ENCODE results near the gene EVPL. TPM values are rescaled to one million over a fixed set of nuclear protein-coding genes. Genes with fewer than 3 reads are reported as not detected.

Gene EVPL
- total RNA-seq, 3 donors from 2014 or later (not counting 1 experiment from before 2014, with no cell fraction given) = 0.94 to 1.2 TPM; not detected in 1

DNA sequence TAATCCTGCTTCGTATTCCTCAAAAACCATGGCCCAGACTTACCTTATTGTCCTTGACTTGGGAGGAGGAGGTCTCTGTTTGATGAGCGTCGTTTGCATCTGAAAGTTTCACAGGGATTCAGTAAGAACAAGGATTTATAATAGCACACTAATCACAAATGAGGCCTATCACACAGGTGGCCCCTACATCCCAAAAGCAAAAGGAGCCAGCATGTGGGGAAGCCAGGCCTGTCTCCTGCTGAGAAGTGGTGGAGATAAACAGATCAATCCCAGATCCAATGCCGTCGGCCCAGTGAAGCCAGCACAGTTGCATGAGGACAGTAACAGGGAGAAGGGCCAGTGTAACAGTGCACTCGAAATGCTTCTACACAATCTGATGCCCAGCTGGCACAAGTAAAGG lies 13.3 kb upstream of the EVPL start:
- intact Hi-C loops (cut with micrococcal nuclease) = no loop called here
- H3K4me1 Mint-ChIP-seq = no peaks in the 10 kb centered on the region
- no peaks in the 10 kb centered on the region for H3K27me3 Mint-ChIP-seq (ENCODE audit: low read depth in 2 of 2)
- no peak overlapping the region for H3K27ac Mint-ChIP-seq
- 94% methylated on average over 3 of the region's 6 CpGs for WGBS (ENCODE audit: insufficient coverage)
- TF ChIP-seq, protein P1, sequence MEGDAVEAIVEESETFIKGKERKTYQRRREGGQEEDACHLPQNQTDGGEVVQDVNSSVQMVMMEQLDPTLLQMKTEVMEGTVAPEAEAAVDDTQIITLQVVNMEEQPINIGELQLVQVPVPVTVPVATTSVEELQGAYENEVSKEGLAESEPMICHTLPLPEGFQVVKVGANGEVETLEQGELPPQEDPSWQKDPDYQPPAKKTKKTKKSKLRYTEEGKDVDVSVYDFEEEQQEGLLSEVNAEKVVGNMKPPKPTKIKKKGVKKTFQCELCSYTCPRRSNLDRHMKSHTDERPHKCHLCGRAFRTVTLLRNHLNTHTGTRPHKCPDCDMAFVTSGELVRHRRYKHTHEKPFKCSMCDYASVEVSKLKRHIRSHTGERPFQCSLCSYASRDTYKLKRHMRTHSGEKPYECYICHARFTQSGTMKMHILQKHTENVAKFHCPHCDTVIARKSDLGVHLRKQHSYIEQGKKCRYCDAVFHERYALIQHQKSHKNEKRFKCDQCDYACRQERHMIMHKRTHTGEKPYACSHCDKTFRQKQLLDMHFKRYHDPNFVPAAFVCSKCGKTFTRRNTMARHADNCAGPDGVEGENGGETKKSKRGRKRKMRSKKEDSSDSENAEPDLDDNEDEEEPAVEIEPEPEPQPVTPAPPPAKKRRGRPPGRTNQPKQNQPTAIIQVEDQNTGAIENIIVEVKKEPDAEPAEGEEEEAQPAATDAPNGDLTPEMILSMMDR (IDR thresholded peaks at IDR 0.05) = no peak
- no peak overlapping the region for H3K4me3 ChIP-seq (ENCODE audit: low read length)
- H3K9me3 ChIP-seq (ENCODE audit: control insufficient read depth, insufficient read depth, low read length) = no peaks in the 10 kb centered on the region
- ATAC-seq (no peak), DNase-seq (no peak)
- H3K36me3 Mint-ChIP-seq = peaks cover 31% of the 10 kb centered on the region
- H3K27ac ChIP-seq (ENCODE audit: low read length) = no peak overlapping the region
- peaks cover 70% of the 10 kb centered on the region for H3K36me3 ChIP-seq (ENCODE audit: control insufficient read depth, insufficient read depth, low read length)
- no peaks in the 10 kb centered on the region for H3K27me3 ChIP-seq (ENCODE audit: control insufficient read depth, insufficient read depth, low read length)
- no peak overlapping the region for H3K4me3 Mint-ChIP-seq
- no peaks in the 10 kb centered on the region for H3K4me1 ChIP-seq (ENCODE audit: control insufficient read depth, insufficient read depth, low read length)
- H3K9me3 Mint-ChIP-seq = no peaks in the 10 kb centered on the region

DNA sequence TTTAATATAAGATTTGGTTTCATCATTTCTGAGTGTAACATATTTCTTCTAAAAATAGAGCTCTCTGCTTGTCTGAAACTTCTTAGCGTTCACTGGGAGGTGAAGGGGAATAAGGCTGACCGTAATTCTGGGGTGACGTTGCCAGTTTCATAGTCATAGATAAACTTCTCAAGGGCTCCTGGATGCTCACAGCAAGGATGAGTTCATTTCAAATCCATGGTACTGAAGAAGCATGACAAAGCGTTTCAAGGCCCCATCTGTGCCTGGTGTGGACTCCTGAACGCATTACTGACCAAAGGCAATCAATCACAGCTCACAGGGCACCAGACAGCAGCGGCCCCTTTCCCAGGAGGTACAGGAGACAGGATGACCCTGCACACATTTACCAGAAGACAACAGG lies 12.0 kb upstream of the EVPL start:
- intact Hi-C loops (cut with micrococcal nuclease) = no loop called here
- ATAC-seq = no peak
- H3K27ac ChIP-seq (ENCODE audit: low read length) = no peak overlapping the region
- Mint-ChIP-seq H3K9me3 (no peaks in the 10 kb centered on the region), H3K4me3 (no peak overlapping the region), H3K4me1 (no peaks in the 10 kb centered on the region), H3K36me3 (peaks cover 28% of the 10 kb centered on the region), H3K27ac (no peak overlapping the region), H3K27me3 (ENCODE audit: low read depth in 2 of 2) (no peaks in the 10 kb centered on the region)
- H3K4me3 ChIP-seq (ENCODE audit: low read length) = no peak overlapping the region
- H3K36me3 ChIP-seq (ENCODE audit: control insufficient read depth, insufficient read depth, low read length) = peaks cover 58% of the 10 kb centered on the region
- no peaks in the 10 kb centered on the region for H3K4me1 ChIP-seq (ENCODE audit: control insufficient read depth, insufficient read depth, low read length)
- TF ChIP-seq, protein P1 (IDR thresholded peaks at IDR 0.05) = no peak
- no peaks in the 10 kb centered on the region for H3K9me3 ChIP-seq (ENCODE audit: control insufficient read depth, insufficient read depth, low read length)
- no peaks in the 10 kb centered on the region for H3K27me3 ChIP-seq (ENCODE audit: control insufficient read depth, insufficient read depth, low read length)
- 90% methylated on average over 6 of the region's 6 CpGs for WGBS (ENCODE audit: insufficient coverage)
- no peak for DNase-seq

DNA sequence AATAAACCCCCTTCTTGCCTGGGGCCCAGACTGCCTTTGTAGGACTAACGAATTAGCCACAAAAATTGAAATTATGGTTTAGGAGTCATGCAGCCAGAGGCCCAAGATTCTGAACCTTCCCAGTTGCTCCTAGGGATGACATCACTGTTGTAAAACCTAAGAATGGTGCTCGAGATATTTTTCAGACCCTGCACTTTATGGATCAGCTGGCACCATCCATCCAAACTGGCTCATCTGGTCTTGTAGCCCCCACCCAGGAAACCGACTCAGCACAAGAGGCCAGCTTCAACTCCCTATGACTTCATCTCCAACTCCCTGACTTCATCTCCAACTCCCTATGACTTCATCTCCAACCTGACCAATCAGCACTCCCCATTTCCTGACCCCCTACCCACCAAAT lies 10.9 kb upstream of the EVPL start:
- ATAC-seq (no peak), DNase-seq (no peak)
- Mint-ChIP-seq H3K9me3 (no peaks in the 10 kb centered on the region), H3K27ac (peak overlapping the region; percentile 34 to 41), H3K27me3 (ENCODE audit: low read depth in 2 of 2) (no peaks in the 10 kb centered on the region), H3K36me3 (peaks cover 21% of the 10 kb centered on the region), H3K4me1 (no peaks in the 10 kb centered on the region), H3K4me3 (no peak overlapping the region)
- no peak overlapping the region for H3K27ac ChIP-seq (ENCODE audit: low read length)
- intact Hi-C loops (cut with micrococcal nuclease) = no loop called here
- no peaks in the 10 kb centered on the region for H3K27me3 ChIP-seq (ENCODE audit: control insufficient read depth, insufficient read depth, low read length)
- H3K4me1 ChIP-seq (ENCODE audit: control insufficient read depth, insufficient read depth, low read length) = no peaks in the 10 kb centered on the region
- WGBS (ENCODE audit: insufficient coverage) = 94% methylated on average over 3 of the region's 3 CpGs
- TF ChIP-seq, protein P1 (IDR thresholded peaks at IDR 0.05) = no peak
- H3K4me3 ChIP-seq (ENCODE audit: low read length) = no peak overlapping the region
- peaks cover 48% of the 10 kb centered on the region for H3K36me3 ChIP-seq (ENCODE audit: control insufficient read depth, insufficient read depth, low read length)
- no peaks in the 10 kb centered on the region for H3K9me3 ChIP-seq (ENCODE audit: control insufficient read depth, insufficient read depth, low read length)

DNA sequence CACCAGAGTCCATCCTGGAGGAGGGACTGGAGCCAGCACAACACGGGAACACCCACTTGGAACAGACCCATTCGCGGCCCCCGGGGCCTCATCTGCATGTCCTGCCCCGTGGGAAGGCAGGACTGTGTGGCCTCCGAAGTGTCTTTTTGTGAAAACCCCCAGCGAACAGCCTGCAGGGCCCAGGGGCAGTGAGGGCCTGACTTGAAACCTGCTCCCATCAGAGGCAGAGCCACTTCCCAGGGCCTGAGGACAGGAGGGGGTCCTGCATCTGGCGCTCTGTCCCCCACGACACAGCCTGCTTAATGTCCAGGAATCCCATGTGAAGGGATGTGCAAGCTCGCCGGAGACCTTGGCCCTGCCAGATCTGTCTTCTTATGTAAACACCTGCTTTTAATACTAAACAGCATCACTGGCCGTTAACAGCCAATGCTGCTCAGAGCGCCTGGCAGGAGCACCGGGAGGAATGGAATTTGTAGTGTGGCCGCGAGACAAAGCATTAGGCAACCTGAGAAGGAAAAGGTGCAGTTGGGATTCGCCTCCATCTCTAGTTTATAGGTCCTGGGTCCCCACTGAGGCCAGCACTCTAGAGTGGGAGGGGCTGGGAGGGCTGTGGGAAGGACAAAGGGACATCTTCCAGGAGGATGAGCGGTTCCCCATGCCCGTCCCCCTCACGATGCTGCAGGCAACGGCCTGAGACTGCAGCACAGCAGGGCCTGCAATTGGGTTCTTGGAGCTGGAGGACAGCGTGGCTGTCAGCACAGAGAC lies 9.6 kb upstream of the EVPL start:
- Histone ChIP-seq H3K27me3 (ENCODE audit: control insufficient read depth, insufficient read depth, low read length) (no peaks in the 10 kb centered on the region), H3K27ac (ENCODE audit: low read length) (no peak overlapping the region), H3K9me3 (ENCODE audit: control insufficient read depth, insufficient read depth, low read length) (no peaks in the 10 kb centered on the region), H3K4me1 (ENCODE audit: control insufficient read depth, insufficient read depth, low read length) (no peaks in the 10 kb centered on the region), H3K4me3 (ENCODE audit: low read length) (no peak overlapping the region), H3K36me3 (ENCODE audit: control insufficient read depth, insufficient read depth, low read length) (peaks cover 35% of the 10 kb centered on the region)
- no peak overlapping the region for H3K27ac Mint-ChIP-seq
- ATAC-seq (no peak), DNase-seq (no peak)
- peaks cover 21% of the 10 kb centered on the region for H3K36me3 Mint-ChIP-seq
- H3K27me3 Mint-ChIP-seq (ENCODE audit: low read depth in 2 of 2) = no peaks in the 10 kb centered on the region
- no peaks in the 10 kb centered on the region for H3K9me3 Mint-ChIP-seq
- TF ChIP-seq, protein P1 (IDR thresholded peaks at IDR 0.05) = no peak
- H3K4me1 Mint-ChIP-seq = no peaks in the 10 kb centered on the region
- WGBS (ENCODE audit: insufficient coverage) = 96% methylated on average over 22 of the region's 22 CpGs
- intact Hi-C loops (cut with micrococcal nuclease) = no loop called here
- H3K4me3 Mint-ChIP-seq = no peak overlapping the region

Data from natural killer cell (primary cell).